Left hindlimb (tissue), 1 donor: ENCODE data around the gene GYG2.
"Not testable (repeated sequence)": the region's sequence is repeated elsewhere in the genome, so short reads cannot be mapped to it uniquely, and the experiment has no call there.

Experiments used
- DNase-seq: peaks from one replicate; pipeline ENCODE4 v3.0.0-alpha.2; 2018

Gene GYG2

GRCh38 chrX:2908125-2908685 is 79.5 kb downstream of the GYG2 start:
- DNase-seq: no peak

DNA sequence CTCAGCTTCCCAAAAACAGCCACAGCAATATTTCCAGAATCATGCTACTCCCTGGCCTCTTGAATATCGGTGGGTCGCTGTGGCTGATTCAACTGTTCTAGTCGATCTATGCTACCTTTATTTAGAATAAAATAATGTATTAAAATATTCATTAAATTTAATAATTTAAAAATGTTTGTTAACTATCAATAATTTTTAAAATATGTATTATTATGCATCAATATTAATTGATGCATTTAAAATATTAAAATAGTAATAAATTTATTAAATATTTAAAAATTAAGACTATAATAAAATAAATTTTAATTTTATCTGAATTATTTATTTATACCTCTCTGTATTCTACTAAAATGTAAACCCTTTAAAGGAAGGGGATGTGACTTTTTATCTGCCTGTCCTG is 81.4 kb downstream of the GYG2 start:
- no peak for DNase-seq

- no peak for DNase-seq
These were observed 84.4 kb downstream of the GYG2 start for GRCh38 chrX:2913118-2913517.

- DNase-seq: no peak
These were observed 89.0 kb downstream of the GYG2 start for GRCh38 chrX:2917767-2918166.

- no peak for DNase-seq
These were observed 92.5 kb downstream of the GYG2 start for GRCh38 chrX:2921193-2921592.

GRCh38 chrX:2921750-2922149 is 93.0 kb downstream of the GYG2 start:
- no peak for DNase-seq

GRCh38 chrX:2924151-2924550 is 95.4 kb downstream of the GYG2 start:
- DNase-seq: no peak

DNA sequence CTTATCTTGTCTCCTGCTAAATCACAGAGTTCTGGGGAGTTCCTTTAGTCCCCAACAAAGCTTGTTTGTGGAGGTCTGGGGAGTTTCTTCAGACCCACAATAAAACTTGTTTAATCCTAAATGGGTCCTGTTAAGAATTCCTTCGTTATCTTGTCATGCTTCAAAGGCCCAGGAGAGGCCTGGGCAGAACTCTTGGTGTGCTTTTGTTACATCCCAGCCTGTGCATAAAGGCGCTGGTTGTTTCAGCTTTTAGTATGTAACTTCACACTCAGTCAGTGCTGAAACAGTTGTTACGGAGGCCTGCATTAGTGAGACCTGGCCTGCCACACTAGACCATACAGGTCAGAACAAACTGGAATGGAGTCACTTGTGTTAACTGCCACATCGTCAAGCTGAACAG is 97.5 kb downstream of the GYG2 start:
- DNase-seq: not testable (repeated sequence)

- DNase-seq: no peak
These were observed 98.0 kb downstream of the GYG2 start for GRCh38 chrX:2926664-2927275.

DNA sequence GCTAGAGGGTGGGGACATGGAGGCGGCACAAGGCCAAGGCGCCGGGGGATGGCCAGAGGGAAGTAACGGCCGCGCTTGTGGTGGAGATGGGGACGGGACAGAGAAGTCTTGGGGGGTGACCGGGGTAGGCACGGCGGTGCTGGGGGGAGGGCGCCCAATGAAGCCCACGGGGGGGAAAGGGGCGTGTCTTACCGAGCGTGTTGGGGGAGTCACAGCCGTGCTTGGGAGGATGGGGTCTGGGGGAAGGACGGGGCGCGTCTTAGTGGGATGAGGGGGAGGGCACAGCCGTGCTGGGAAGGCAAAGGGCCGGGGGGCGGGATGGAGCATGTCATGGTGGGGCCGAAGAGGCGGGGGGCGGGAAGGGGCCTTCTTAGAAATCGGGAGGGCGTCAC is 99.5 kb downstream of the GYG2 start:
- peak; percentile 85 for DNase-seq

- DNase-seq: peak; percentile 92
These were observed 100.1 kb downstream of the GYG2 start, which contains the start of gene ARSD for GRCh38 chrX:2928583-2929434. Gene ARSD (minus strand): TSS chrX:2929339. CDS start chrX:2929275, 64 bp downstream.

DNA sequence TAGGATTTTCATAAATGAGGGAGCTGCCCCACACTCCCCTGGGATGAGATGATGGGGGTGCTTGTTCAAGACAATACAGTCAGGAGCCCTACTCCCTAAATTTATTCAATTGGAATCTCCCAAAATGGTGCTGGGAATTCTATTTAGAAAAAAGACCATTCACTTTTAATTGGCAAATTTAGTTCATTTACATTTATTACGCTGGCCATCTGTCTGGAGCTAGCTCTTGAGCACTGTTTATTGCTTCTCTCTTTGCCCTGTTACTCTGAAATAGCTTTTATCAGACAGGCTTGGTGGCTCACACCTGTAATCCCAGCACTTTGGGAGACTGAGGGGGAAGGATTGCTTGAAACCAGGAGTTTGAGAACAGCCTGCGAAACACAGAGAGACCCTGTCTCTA is 102.4 kb downstream of the GYG2 start:
- DNase-seq: no peak

- DNase-seq: no peak
These were observed 102.9 kb downstream of the GYG2 start for GRCh38 chrX:2931612-2932011.
